Measurements from ENCODE around the gene FIBIN. TPM values are rescaled to one million over a fixed set of nuclear protein-coding genes. Genes with fewer than 3 reads are reported as not detected.
"Not testable (repeated sequence)": the region's sequence is repeated elsewhere in the genome, so short reads cannot be mapped to it uniquely, and the experiment has no call there.

FIBIN gene
- total RNA-seq, 2 experiments from 2014 or later = not detected

DNA sequence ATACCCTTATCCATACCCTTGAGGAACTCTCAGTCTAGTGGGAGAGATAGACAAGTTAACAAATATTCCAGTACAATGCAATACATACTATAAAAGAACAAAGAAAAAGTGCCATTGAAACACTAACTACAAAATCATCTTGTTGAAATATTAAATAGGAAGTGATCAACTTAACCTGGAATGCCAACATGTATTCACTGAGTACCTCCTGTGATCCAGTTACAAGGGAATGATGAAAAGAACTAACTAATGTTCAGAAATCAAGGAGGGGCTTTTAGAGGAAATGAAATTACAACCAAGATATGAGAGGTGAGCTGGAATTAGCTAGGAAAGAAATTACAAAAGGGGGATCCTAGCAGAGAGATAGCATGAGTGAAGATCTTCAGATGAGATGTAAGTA is 6.2 kb upstream of the FIBIN start:
- CTCF ChIA-PET = no interaction called here
- Mint-ChIP-seq H3K27me3 (no peaks in the 10 kb centered on the region), H3K27ac (no peak overlapping the region), H3K9me3 (peaks cover 10% of the 10 kb centered on the region), H3K4me3 (no peak overlapping the region), H3K4me1 (ENCODE audit: low read depth) (no peaks in the 10 kb centered on the region), H3K36me3 (no peaks in the 10 kb centered on the region)
- POLR2A ChIA-PET = no interaction called here
- no peak for DNase-seq
- intact Hi-C loops (cut with micrococcal nuclease) = no loop called here

DNA sequence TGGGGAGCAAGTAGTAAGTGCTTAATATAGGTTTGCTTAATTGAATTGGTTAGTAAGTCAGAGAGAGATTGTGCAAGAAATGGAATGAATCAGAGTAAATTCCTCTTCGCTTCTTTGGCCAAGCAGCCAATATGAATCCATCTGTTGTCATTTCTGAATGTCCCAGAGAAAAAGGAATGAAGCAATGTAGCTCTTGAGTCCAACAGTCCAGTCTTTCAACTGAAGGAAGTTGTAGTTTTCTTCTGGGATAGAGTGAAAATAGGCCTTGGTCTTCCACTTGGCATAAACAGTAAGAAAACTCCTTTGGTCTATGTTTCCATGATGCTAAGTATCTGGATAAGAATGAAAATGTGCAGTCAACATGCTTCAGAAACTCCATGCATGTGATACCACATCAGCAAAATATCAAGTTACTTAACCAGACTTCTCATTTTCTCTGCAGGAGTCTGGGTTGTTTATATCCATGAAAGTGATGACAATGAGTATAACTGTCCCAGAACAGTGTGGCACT is 1.8 kb upstream of the FIBIN start:
- ChIA-PET POLR2A (no interaction called here), CTCF (no interaction called here)

DNA sequence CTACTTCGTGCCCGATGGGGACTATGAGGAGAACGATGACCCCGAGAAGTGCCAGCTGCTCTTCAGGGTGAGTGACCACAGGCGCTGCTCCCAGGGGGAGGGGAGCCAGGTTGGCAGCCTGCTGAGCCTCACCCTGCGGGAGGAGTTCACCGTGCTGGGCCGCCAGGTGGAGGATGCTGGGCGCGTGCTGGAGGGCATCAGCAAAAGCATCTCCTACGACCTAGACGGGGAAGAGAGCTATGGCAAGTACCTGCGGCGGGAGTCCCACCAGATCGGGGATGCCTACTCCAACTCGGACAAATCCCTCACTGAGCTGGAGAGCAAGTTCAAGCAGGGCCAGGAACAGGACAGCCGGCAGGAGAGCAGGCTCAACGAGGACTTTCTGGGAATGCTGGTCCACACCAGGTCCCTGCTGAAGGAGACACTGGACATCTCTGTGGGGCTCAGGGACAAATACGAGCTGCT is 751 bp downstream of the FIBIN start:
- no peak for DNase-seq
- CTCF ChIA-PET = no interaction called here

More for the DNA sequence above, 1.8 kb upstream of the FIBIN start:
- Mint-ChIP-seq H3K9me3 (no peaks in the 10 kb centered on the region), H3K27ac (no peak overlapping the region), H3K4me3 (no peak overlapping the region), H3K27me3 (peaks cover under 1% of the 10 kb centered on the region), H3K4me1 (ENCODE audit: low read depth) (no peaks in the 10 kb centered on the region), H3K36me3 (no peaks in the 10 kb centered on the region)
- intact Hi-C loops (cut with micrococcal nuclease) = no loop called here
- no peak for DNase-seq

DNA sequence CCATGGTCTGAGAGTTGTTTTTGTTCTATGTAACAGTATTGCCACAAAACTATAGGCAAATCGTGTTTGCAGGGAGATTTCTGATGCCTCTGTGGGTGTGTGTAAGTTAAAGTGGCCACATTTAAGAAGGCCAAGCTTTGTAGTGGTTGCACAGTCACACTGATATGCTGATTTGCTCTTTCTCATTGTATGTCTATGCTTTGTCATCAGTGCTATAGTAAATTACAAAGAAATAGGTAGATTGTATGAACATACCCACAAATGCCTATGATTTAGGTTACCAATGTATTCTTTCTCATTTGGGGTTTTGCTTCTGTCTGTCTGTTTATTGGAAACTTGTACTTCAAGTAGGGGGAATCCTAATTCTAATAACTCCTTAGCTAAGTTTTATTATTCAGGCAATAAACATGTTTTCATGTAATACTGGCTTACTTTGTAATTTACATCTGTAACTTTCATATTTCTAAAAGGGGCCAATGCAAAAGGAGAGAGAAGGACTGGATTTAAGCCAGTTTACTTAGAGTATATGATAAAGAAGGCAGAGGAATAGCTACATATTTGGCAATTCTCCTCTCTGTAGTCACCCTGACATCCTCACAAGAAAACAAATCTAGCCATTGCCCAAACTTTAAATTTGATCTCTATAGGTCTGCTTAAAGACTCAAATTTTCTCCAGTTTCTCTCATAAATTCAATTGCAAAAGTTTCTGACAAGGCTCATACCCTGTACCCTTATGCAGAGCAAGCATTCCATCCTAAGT is 2.0 kb downstream of the FIBIN start:
- no peaks in the 10 kb centered on the region for H3K4me1 Mint-ChIP-seq (ENCODE audit: low read depth)
- peaks cover 1% of the 10 kb centered on the region for H3K27me3 Mint-ChIP-seq
- no peak overlapping the region for H3K27ac Mint-ChIP-seq
- no peak for DNase-seq
- no peak overlapping the region for H3K4me3 Mint-ChIP-seq
- ChIA-PET CTCF (no interaction called here), POLR2A (no interaction called here)
- H3K36me3 Mint-ChIP-seq = no peaks in the 10 kb centered on the region
- intact Hi-C loops (cut with micrococcal nuclease) = no loop called here
- H3K9me3 Mint-ChIP-seq = no peaks in the 10 kb centered on the region

More for the DNA sequence above, 751 bp downstream of the FIBIN start:
- Mint-ChIP-seq H3K9me3 (no peaks in the 10 kb centered on the region), H3K27ac (no peak overlapping the region), H3K4me1 (ENCODE audit: low read depth) (no peaks in the 10 kb centered on the region), H3K4me3 (no peak overlapping the region), H3K27me3 (peaks cover 1% of the 10 kb centered on the region), H3K36me3 (no peaks in the 10 kb centered on the region)
- POLR2A ChIA-PET = no interaction called here
- intact Hi-C loops (cut with micrococcal nuclease) = no loop called here

DNA sequence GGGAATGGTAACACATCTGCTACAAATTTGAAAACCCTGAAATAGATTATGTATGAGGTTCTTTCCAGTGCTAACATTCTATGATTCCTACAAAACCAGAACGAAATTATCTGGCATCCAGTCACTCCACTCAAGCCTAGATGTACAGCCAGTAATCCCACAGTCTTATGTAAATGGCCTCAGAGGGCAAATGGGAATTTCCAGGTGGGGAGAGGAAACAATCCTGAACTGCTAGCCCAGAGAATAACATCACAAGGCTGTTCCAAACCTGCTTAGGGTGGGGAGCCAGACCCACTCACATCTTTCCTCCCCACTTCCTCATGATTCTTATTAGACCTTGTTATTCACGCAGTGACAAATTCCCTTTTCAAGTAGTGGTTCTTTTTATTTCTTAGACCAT is 3.5 kb downstream of the FIBIN start:
- ChIA-PET POLR2A (no interaction called here), CTCF (no interaction called here)
- H3K9me3 Mint-ChIP-seq = no peaks in the 10 kb centered on the region
- no peak for DNase-seq
- intact Hi-C loops (cut with micrococcal nuclease) = no loop called here
- H3K27ac Mint-ChIP-seq = no peak overlapping the region
- H3K4me3 Mint-ChIP-seq = no peak overlapping the region
- H3K27me3 Mint-ChIP-seq = peaks cover 1% of the 10 kb centered on the region
- H3K4me1 Mint-ChIP-seq (ENCODE audit: low read depth) = no peaks in the 10 kb centered on the region
- no peaks in the 10 kb centered on the region for H3K36me3 Mint-ChIP-seq

DNA sequence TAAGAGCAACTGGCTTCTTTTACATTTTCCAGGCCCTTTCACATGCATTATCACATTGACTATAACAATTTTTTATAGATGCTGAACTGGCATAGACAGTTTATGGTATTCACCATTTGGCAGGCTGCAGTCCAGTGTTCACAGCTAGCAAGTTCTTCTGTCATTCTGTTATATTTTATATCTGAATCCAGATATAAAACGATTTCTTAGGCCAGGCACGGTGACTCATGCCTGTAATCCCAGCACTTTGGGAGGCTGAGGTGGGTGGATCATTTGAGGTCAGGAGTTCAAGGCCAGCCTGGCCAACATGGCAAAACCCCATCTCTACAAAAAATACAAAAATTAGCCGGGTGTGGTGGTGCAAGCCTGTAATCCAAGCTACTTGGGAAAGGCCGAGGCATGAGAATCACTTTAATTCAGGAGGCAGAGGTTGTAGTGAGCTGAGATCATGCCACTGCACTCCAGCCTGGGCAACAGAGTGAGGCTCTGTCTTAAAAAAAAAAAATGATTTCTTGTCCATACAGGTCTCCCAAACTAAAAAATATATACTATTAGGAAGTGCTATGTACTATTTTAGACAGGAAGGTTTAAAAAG is 7.3 kb downstream of the FIBIN start:
- H3K27ac Mint-ChIP-seq; POLR2A ChIA-PET; H3K4me3 Mint-ChIP-seq; H3K27me3 Mint-ChIP-seq; CTCF ChIA-PET; H3K4me1 Mint-ChIP-seq (ENCODE audit: low read depth); intact Hi-C loops (cut with micrococcal nuclease); H3K36me3 Mint-ChIP-seq; DNase-seq; H3K9me3 Mint-ChIP-seq: not testable (repeated sequence)

DNA sequence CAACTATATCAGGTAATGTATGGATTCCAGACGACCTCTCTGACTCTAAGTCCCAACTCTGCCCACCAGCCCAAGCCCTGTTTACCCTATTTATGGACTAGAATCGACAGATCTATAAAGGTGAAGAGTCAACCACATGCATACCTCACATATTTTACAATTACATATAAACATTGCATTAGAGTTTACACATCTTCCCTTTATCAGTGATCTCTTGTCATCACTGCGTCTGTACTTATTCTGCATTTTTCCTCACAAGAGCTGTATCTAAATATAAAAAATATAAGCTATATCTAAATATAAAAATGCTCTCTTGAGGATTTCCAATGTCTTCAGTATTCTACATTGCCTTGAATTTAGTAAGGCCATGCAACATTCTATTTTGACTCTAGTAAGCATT is 8.5 kb downstream of the FIBIN start:
- H3K27ac Mint-ChIP-seq = no peak overlapping the region
- CTCF ChIA-PET = no interaction called here
- no peaks in the 10 kb centered on the region for H3K4me1 Mint-ChIP-seq (ENCODE audit: low read depth)
- no peaks in the 10 kb centered on the region for H3K27me3 Mint-ChIP-seq
- POLR2A ChIA-PET = no interaction called here
- no peak overlapping the region for H3K4me3 Mint-ChIP-seq
- no peak for DNase-seq
- no peaks in the 10 kb centered on the region for H3K9me3 Mint-ChIP-seq
- intact Hi-C loops (cut with micrococcal nuclease) = no loop called here
- H3K36me3 Mint-ChIP-seq = no peaks in the 10 kb centered on the region

DNA sequence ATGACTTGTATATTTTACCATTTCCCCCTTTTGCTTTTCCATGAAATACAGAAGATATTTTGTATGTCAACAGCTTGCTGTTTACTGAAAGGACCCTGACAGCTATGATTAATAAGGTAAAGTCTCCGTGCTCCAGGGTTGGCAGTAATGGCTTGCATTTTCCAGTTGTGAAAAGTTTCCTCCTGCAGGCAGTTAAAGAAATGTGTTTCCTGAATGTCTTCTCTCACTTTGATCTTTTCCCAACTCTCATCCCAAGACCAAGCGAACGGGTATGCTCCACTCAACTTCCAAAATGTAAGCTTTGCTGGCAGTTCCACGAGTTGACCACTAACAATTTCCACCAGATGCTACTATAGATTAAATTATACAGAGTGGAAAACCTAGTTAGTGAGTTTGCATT is 8.9 kb downstream of the FIBIN start:
- ChIA-PET POLR2A (no interaction called here), CTCF (no interaction called here)
- intact Hi-C loops (cut with micrococcal nuclease) = no loop called here

DNA sequence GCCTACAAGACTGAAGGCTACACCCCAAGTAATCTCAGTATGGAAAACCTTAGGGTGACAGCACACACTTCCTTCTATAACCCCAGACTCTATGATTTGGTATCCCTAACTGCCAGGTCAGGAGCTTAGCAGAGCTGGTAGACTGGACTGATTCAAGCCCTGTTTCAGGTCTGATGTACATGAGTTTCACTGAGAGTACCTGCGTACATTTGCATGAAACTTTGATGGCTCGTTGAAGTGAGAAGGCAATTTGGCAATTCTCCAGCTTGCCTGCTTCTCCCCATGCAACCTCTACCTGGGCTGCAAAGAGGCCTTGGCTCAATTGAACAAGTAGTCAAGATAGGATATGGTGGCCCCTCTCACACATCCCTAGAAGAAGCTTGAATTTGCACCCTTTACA is 10.2 kb downstream of the FIBIN start:
- CTCF ChIA-PET = no interaction called here
- peaks cover under 1% of the 10 kb centered on the region for H3K9me3 Mint-ChIP-seq

More for the DNA sequence above, 8.9 kb downstream of the FIBIN start:
- Mint-ChIP-seq H3K27ac (no peak overlapping the region), H3K36me3 (no peaks in the 10 kb centered on the region), H3K4me1 (ENCODE audit: low read depth) (no peaks in the 10 kb centered on the region), H3K9me3 (no peaks in the 10 kb centered on the region), H3K4me3 (no peak overlapping the region), H3K27me3 (no peaks in the 10 kb centered on the region)
- no peak for DNase-seq

DNA sequence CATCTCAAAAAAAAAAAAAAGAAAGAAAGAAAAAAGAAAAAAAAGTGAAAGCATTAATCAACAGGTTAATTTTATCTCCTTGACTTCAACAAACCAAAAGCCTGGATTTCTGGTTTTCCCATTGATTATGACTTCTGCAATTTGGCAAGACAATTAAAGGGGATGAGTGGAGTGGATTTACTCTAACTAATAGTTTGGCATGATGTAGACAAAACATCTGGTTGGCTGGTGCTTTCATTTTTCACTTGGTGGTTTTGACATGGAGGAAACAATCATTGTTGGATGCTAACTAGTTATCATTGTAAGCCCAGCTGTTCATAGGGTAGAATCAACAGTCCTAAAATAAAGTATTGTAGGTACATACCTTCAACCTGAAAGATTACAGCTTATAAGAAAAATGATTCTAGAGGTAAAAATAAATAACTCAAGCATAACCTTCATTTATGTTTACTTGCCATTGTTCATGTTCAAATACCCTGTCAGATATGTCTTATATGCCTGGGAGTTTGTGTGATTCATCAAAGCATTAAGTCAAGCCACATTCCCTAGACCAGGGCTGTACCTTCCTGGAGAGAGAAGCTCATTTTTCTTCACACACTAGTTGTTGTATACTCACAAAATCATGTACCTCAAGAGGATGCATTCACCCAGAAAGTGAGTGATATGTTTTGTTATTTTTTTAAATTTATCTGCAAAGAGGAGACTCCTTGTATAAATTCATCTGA is 15.1 kb downstream of the FIBIN start:
- DNase-seq = no peak
- H3K27ac Mint-ChIP-seq = no peak overlapping the region
- CTCF ChIA-PET = no interaction called here
- H3K4me1 Mint-ChIP-seq (ENCODE audit: low read depth) = no peaks in the 10 kb centered on the region
- POLR2A ChIA-PET = no interaction called here
- no peaks in the 10 kb centered on the region for H3K27me3 Mint-ChIP-seq
- no peaks in the 10 kb centered on the region for H3K36me3 Mint-ChIP-seq
- intact Hi-C loops (cut with micrococcal nuclease) = no loop called here
- H3K4me3 Mint-ChIP-seq = no peak overlapping the region
- peaks cover 2% of the 10 kb centered on the region for H3K9me3 Mint-ChIP-seq

More for the DNA sequence above, 10.2 kb downstream of the FIBIN start:
- Mint-ChIP-seq H3K27me3 (no peaks in the 10 kb centered on the region), H3K4me1 (ENCODE audit: low read depth) (no peaks in the 10 kb centered on the region), H3K27ac (no peak overlapping the region), H3K36me3 (no peaks in the 10 kb centered on the region), H3K4me3 (no peak overlapping the region)
- no peak for DNase-seq
- intact Hi-C loops (cut with micrococcal nuclease) = no loop called here
- POLR2A ChIA-PET = no interaction called here

DNA sequence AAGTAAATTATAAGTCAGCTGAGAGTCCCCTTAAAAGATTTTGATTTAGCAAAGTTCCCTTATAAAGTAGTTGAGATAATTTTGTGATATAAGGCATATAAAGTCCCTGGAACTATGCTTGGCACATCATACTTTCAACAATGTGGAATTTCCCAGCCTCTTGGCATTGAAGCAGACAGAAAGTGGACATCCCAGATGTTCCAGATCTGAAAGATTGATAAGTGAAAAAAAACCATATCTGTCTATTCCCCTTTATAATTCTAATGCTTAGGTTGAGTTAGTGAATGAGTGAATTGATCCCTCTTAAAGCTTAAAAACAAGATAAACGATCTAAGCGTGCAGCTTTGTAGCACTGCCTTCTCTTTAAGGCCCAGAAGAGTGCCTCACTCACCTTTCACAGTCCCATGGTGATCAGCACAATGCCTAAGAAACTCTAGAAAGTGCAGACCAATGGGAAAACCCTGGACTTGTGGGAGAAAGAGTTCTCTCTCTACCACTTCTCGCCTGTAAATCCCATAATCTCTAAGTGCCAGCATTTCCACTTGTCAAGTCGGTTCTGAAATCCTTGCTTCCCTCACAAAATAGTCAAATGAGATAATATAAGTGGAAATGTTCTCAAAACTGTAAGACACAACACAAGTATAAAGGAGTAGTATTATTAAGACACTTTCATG is 17.8 kb downstream of the FIBIN start:
- CTCF ChIA-PET = no interaction called here
- Mint-ChIP-seq H3K27ac (no peak overlapping the region), H3K36me3 (no peaks in the 10 kb centered on the region), H3K4me3 (no peak overlapping the region), H3K4me1 (ENCODE audit: low read depth) (no peaks in the 10 kb centered on the region), H3K27me3 (no peaks in the 10 kb centered on the region), H3K9me3 (peaks cover 2% of the 10 kb centered on the region)
- intact Hi-C loops (cut with micrococcal nuclease) = no loop called here
- no peak for DNase-seq
- POLR2A ChIA-PET = no interaction called here

DNA sequence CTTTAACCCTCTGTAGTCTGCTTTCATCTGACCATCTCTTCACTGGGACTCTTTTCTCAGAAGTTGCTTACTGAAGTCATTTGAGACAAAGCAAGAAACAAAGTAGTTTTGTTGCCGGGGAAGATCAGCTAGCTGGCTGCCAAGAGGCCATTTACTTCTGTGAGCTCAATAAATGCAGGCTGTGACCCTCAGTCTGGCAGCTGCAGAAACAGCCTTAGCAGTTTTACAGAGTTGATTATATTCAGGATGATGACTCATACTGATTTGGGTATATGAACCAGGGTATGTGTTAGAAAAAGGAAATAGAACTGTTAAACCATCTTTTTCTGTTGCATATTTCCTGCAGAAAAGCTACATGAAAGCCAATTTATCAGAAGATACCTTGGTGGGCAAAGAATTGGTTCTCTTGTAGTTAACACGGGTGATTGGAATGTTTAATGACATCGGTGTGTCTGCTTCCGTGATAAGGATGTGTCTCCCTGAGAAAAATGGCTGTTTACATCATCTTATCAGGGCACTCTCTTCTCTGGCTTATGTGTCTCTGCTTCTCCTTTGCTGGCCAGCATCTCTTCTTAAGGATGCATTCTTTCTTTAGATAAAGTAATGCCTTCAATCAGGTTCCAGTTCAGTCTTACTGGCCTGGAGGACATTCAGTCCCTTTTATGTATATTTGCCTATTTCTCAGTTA is 18.5 kb downstream of the FIBIN start:
- Mint-ChIP-seq H3K4me3 (no peak overlapping the region), H3K27ac (no peak overlapping the region), H3K9me3 (peaks cover 2% of the 10 kb centered on the region), H3K4me1 (ENCODE audit: low read depth) (no peaks in the 10 kb centered on the region), H3K27me3 (no peaks in the 10 kb centered on the region), H3K36me3 (no peaks in the 10 kb centered on the region)
- ChIA-PET CTCF (no interaction called here), POLR2A (no interaction called here)
- DNase-seq = no peak
- intact Hi-C loops (cut with micrococcal nuclease) = no loop called here

All from activated CD4-positive, alpha-beta memory T cell treated with anti-CD3 and anti-CD28 coated beads for 36 hours (primary cell).